ENCODE measurements around the gene LGR5. TPM values are rescaled to one million over a fixed set of nuclear protein-coding genes. Genes with fewer than 3 reads are reported as not detected.

Gene LGR5
- total and polyA plus RNA-seq, 2 of the 13 experiments (the other 11 are each of a cell fraction or from before 2014, with no cell fraction given): 37.0 to 121 TPM

DNA sequence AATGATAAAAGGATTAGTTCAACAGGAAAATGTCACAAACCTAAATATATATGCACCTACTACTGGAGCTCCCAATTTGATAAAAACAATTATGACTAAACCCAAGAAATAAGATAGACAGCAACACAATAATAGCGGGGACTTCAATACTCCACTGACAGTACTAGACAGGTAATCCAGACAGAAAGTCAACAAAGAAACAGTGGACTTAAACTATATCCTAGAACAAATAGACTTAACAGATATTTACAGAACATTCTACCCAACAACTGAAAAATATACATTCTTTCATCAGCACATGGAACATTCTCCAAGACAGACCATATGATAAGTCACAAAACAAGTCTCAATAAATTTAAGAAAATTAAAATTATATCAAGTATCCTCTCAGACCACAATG lies 28.0 kb upstream of the LGR5 start:
- Histone ChIP-seq H3K9ac (ENCODE audit: insufficient read depth, low read depth, low read length) (no peak overlapping the region), H2AFZ (ENCODE audit: low read length) (no peak overlapping the region), H3K79me2 (ENCODE audit: insufficient read depth, low read length) (no peaks in the 10 kb centered on the region), H3K4me3 (replicated peaks in 1 of 3; ENCODE audit: insufficient read depth in 1 of 3, low read depth in 2 of 3, low read length in 3 of 3) (no peak overlapping the region), H3K4me2 (ENCODE audit: low read depth, low read length) (no peak overlapping the region), H3K9me3 (ENCODE audit: low read length) (peaks cover 34% of the 10 kb centered on the region), H3K27me3 (ENCODE audit: control insufficient read depth in 1 of 2, insufficient read depth in 2 of 2, low read length in 2 of 2) (no peaks in the 10 kb centered on the region), H3K27ac (ENCODE audit: extremely low read length, insufficient read depth, low read length) (no peak overlapping the region), H4K20me1 (ENCODE audit: insufficient read depth, low read length) (no peaks in the 10 kb centered on the region), H3K4me1 (ENCODE audit: insufficient read depth, low read length) (no peaks in the 10 kb centered on the region), H3K36me3 (replicated peaks in 1 of 2; ENCODE audit: control insufficient read depth in 1 of 2, insufficient read depth in 2 of 2, low read length in 2 of 2) (no peaks in the 10 kb centered on the region)
- no peak for ATAC-seq
- in situ Hi-C loops (cut with HindIII; ENCODE audit: extremely low pct_ligation_motif_present, low pct_unique_long_range_greater_than_20kb) (loop anchor here (10.0 kb wide), 1 partner anchor 343 kb away; the partner anchor contains the start of gene RAB21), intact Hi-C loops (cut with micrococcal nuclease; ENCODE audit: unreplicated experiment) (no loop called here)
- peak; percentile 41 for DNase-seq (ENCODE audit: low spot score)
- ChIA-PET POLR2A (no interaction called here), CTCF (ENCODE audit: low intra/inter-chr PET ratio, low total read pairs) (no interaction called here)
- BruUV-seq (replicated peaks): no TSS peak
- no peak for FAIRE-seq
- 3% methylated on average over 1 of the region's 1 CpG for whole genome bisulfite sequencing (ENCODE audit: low lambda C conversion rate)
- TF ChIP-seq TBL1XR1 (IDR thresholded peaks at IDR 0.05; ENCODE audit: borderline replicate concordance, low read length, partially characterized antibody): peak; percentile 30
- no peak for TF ChIP-seq ZNF883 (CRISPR knock-in tag; IDR thresholded peaks at IDR 0.05; ENCODE audit: not compliant biosample characterization)
- TF ChIP-seq FOXA1 (IDR thresholded peaks at IDR 0.05): peak; percentile 81
- TF ChIP-seq FOXA1 (CRISPR knock-in tag; IDR thresholded peaks at IDR 0.05): peak; percentile 72
- TF ChIP-seq, protein P1, sequence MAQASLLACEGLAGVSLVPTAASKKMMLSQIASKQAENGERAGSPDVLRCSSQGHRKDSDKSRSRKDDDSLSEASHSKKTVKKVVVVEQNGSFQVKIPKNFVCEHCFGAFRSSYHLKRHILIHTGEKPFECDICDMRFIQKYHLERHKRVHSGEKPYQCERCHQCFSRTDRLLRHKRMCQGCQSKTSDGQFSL (CRISPR knock-in tag; IDR thresholded peaks at IDR 0.05): no peak
- peak; percentile 53 for TF ChIP-seq GATAD2A (CRISPR knock-in tag; IDR thresholded peaks at IDR 0.05)
- no peak for TF ChIP-seq SOX13 (IDR thresholded peaks at IDR 0.05)
- TF ChIP-seq SOX13 (CRISPR knock-in tag; conservative IDR thresholded peaks at IDR 0.05 in 1 of 2, IDR thresholded peaks at IDR 0.05 in 1 of 2): peak in 1 of 2 experiments; percentile 86; a peak in 2 of 4 replicates
- TF ChIP-seq, protein P2, sequence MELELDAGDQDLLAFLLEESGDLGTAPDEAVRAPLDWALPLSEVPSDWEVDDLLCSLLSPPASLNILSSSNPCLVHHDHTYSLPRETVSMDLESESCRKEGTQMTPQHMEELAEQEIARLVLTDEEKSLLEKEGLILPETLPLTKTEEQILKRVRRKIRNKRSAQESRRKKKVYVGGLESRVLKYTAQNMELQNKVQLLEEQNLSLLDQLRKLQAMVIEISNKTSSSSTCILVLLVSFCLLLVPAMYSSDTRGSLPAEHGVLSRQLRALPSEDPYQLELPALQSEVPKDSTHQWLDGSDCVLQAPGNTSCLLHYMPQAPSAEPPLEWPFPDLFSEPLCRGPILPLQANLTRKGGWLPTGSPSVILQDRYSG (CRISPR knock-in tag; IDR thresholded peaks at IDR 0.05): no peak
- TF ChIP-seq, protein P3, sequence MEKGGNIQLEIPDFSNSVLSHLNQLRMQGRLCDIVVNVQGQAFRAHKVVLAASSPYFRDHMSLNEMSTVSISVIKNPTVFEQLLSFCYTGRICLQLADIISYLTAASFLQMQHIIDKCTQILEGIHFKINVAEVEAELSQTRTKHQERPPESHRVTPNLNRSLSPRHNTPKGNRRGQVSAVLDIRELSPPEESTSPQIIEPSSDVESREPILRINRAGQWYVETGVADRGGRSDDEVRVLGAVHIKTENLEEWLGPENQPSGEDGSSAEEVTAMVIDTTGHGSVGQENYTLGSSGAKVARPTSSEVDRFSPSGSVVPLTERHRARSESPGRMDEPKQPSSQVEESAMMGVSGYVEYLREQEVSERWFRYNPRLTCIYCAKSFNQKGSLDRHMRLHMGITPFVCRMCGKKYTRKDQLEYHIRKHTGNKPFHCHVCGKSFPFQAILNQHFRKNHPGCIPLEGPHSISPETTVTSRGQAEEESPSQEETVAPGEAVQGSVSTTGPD (CRISPR knock-in tag; IDR thresholded peaks at IDR 0.05): no peak
- peak; percentile 40; the same call in 1 of the 2 replicates for TF ChIP-seq NFIC (IDR thresholded peaks at IDR 0.05; ENCODE audit: low read length)
- no peak for TF ChIP-seq ZNF761 (CRISPR knock-in tag; conservative IDR thresholded peaks at IDR 0.05)
- peak; percentile 73 for TF ChIP-seq BCL6 (CRISPR knock-in tag; IDR thresholded peaks at IDR 0.05)
- TF ChIP-seq, protein P4, sequence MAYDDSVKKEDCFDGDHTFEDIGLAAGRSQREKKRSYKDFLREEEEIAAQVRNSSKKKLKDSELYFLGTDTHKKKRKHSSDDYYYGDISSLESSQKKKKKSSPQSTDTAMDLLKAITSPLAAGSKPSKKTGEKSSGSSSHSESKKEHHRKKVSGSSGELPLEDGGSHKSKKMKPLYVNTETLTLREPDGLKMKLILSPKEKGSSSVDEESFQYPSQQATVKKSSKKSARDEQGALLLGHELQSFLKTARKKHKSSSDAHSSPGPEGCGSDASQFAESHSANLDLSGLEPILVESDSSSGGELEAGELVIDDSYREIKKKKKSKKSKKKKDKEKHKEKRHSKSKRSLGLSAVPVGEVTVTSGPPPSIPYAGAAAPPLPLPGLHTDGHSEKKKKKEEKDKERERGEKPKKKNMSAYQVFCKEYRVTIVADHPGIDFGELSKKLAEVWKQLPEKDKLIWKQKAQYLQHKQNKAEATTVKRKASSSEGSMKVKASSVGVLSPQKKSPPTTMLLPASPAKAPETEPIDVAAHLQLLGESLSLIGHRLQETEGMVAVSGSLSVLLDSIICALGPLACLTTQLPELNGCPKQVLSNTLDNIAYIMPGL (CRISPR knock-in tag; IDR thresholded peaks at IDR 0.05; ENCODE audit: borderline replicate concordance in 1 of 2, low read depth in 1 of 2): no peak
- peak; percentile 64 for TF ChIP-seq TCF7 (IDR thresholded peaks at IDR 0.05; ENCODE audit: low read depth)
- peak; percentile 87 for TF ChIP-seq FOXA3 (CRISPR knock-in tag; IDR thresholded peaks at IDR 0.05)
- TF ChIP-seq FOXJ3 (CRISPR knock-in tag; IDR thresholded peaks at IDR 0.05; ENCODE audit: borderline replicate concordance): 0 out of 2 replicates have a peak, but pooled peaks have one; percentile 21
- TF ChIP-seq RARA (CRISPR knock-in tag; IDR thresholded peaks at IDR 0.05): peak; percentile 56
- peak; percentile 52; the same call in 1 of the 2 replicates for TF ChIP-seq PPARG (CRISPR knock-in tag; conservative IDR thresholded peaks at IDR 0.05)
- peak; percentile 27; the same call in 1 of the 2 replicates for TF ChIP-seq SAP130 (CRISPR knock-in tag; IDR thresholded peaks at IDR 0.05; ENCODE audit: low read depth)
- TF ChIP-seq SKI (IDR thresholded peaks at IDR 0.05; ENCODE audit: partially characterized antibody): peak; percentile 93
- TF ChIP-seq FOSL2 (CRISPR knock-in tag; IDR thresholded peaks at IDR 0.05): no peak
- TF ChIP-seq ZNF674 (CRISPR knock-in tag; IDR thresholded peaks at IDR 0.05; ENCODE audit: low read depth): no peak
- TF ChIP-seq NKX3-1 (CRISPR knock-in tag; IDR thresholded peaks at IDR 0.05): no peak
